HG03060 (cell line): ENCODE data around the gene AMDHD2.
"Not testable (repeated sequence)": the region's sequence is repeated elsewhere in the genome, so short reads cannot be mapped to it uniquely, and the experiment has no call there.

Experiments
- ATAC-seq: cut with Tn5 transposase; IDR thresholded peaks from one replicate; pipeline ENCODE4 v1.9.1; 2021; ENCODE audit warnings: low read depth, moderate number of reproducible peaks; ENCODE audit not compliant: unreplicated experiment

Gene AMDHD2

GRCh38 chr16:2531696-2532493 lies 11.7 kb downstream of the AMDHD2 start:
- peak; percentile 55 for ATAC-seq

GRCh38 chr16:2532494-2533141 lies 12.4 kb downstream of the AMDHD2 start:
- no peak for ATAC-seq

- ATAC-seq: not testable (repeated sequence)
Observed at GRCh38 chr16:2533142-2533755, 13.1 kb downstream of the AMDHD2 start.

DNA sequence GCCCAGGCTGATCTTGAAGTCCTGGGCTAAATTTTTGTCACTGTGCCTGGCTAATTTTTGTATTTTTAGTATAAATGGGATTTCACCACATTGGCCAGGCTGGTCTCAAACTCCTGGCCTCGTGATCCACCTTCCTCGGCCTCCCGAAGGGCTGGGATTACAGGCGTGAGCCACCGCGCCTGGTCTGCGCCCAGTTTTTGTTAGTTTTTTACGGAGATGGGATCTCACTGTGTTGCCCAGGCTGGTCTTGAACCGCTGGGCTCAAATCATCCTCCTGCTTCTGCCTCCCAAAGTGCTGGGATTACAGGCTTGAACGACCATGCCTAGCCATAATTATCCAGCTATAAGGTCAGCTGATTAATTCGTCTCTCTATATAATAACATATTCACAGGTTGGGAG lies 13.7 kb downstream of the AMDHD2 start:
- ATAC-seq: no peak

GRCh38 chr16:2534335-2534734 lies 14.2 kb downstream of the AMDHD2 start:
- ATAC-seq: not testable (repeated sequence)

DNA sequence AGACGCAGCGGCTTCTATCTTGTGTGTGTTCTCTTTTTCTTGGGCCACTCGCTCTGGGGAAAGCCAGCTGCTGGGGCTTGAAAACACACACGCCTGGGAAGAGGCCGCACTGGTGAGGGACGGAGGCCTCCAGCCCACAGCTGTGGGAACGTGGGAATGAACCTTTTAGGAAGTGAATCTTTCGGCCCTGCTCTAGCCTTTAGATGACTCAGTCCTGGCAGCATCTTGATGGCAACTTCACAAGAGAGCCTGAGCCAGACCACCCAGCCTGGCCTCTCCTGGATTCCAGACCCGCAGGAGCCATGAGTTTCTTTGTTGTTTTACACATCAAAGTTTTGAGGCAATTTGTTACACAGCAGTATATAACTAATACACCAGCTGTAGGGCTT lies 15.4 kb downstream of the AMDHD2 start:
- no peak for ATAC-seq

GRCh38 chr16:2537451-2538379 lies 17.5 kb downstream of the AMDHD2 start, which contains the start of gene PDPK1:
TSS of gene PDPK1 (plus strand) at chr16:2538021. CDS start at chr16:2538113, 92 bp downstream.
- peak; percentile 46 for ATAC-seq

- not testable (repeated sequence) for ATAC-seq
Observed at GRCh38 chr16:2539192-2539844, 19.1 kb downstream of the AMDHD2 start.

GRCh38 chr16:2539845-2540458 lies 19.8 kb downstream of the AMDHD2 start:
- not testable (repeated sequence) for ATAC-seq

GRCh38 chr16:2540912-2541311 lies 20.7 kb downstream of the AMDHD2 start:
- not testable (repeated sequence) for ATAC-seq

DNA sequence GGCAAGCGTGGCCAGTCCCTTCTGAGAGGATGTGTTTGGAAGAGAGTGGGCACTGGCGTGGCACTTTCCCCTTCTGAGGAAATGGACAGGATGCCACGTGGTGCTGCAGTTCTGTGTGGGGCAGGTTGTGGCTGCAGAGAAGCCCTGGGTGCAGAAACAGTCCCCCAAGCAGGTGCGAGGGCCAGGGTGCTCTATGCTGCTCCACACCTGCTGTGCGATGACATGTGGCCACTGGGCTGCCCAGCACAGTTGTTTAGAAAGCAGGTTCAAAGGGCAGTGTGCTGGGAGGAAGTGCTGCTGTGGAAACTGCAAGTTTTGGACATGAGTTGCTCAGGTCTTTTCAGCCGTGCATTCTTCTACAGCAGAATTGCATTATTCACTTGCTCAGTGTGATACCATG lies 21.2 kb downstream of the AMDHD2 start:
- not testable (repeated sequence) for ATAC-seq

- not testable (repeated sequence) for ATAC-seq
Observed at GRCh38 chr16:2543771-2544170, 23.6 kb downstream of the AMDHD2 start.

GRCh38 chr16:2550283-2550878 lies 30.2 kb downstream of the AMDHD2 start:
- ATAC-seq: not testable (repeated sequence)

DNA sequence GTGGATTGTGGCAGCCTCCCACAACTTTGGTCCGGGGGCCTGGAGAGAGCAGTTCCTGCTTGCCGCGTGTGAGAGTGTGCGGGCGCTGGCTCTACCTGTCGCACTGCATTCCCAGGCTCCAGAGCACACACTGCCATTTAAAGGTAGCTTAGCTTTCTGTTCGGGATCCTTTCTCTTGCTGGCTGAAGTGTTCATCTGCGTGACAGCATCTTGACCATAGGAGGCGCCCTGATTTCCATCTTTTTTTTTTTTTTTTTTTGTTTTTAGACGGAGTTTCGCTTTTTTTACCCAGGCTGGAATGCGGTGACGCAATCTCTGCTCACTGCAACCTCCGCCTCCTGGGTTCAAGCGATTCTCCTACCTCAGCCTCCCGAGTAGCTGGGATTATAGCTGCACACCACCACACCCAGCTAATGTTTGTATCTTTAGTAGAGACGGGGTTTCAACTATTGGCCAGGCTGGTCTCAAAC lies 31.3 kb downstream of the AMDHD2 start:
- ATAC-seq: not testable (repeated sequence)

- ATAC-seq: not testable (repeated sequence)
Observed at GRCh38 chr16:2554709-2555425, 34.7 kb downstream of the AMDHD2 start.

- not testable (repeated sequence) for ATAC-seq
Observed at GRCh38 chr16:2557150-2557549, 37.0 kb downstream of the AMDHD2 start.

DNA sequence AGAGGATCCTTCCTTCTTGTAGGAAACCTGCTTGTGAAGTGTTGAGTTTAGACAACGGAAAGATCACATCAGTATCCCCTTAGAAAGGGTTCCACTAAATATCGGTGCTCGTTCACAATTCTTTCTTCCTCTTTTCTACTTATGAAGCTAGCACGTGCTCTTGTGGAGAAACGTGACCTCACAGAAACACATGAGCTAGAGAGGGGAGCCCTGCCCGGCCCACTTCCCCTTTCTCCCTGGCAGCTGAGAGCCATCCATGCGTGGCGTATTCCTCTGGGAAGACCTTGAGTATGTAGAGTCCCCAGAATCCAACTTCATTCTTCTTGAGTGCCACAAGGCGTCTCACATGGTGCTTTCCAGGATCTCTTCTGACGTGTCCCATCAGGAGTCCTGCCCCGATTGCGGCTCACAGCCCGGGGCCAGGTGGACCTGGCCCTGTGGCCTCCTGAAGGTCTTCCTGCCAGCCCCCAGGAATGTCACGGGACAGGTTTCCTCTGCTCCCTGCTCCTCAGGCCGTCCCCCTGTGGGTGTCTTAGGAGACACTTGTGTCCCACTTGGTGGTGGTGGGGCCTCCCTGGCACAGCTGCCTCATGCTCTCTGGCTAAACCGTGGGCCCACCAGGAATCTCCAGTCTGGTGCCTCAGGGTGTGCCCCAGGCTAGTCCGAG lies 40.1 kb downstream of the AMDHD2 start:
- peak; percentile 53 for ATAC-seq

GRCh38 chr16:2560798-2561133 lies 40.6 kb downstream of the AMDHD2 start:
- peak; percentile 40 for ATAC-seq
